Measurements from ENCODE around the gene MCMBP.
A peak's percentile ranks its signal among the peaks of the same experiment; 100 is the strongest.
"Not testable (repeated sequence)": the region's sequence is repeated elsewhere in the genome, so short reads cannot be mapped to it uniquely, and the experiment has no call there.

The MCMBP gene

GRCh38 chr10:119872610-119872859, at the start of gene MCMBP:
TSS of gene MCMBP (minus strand) at chr10:119872843. CDS start at chr10:119872584, 259 bp downstream.
- no peak for DNase-seq (ENCODE audit: low read depth)

- DNase-seq (ENCODE audit: low read depth) = no peak
These were observed 47.2 kb upstream of the MCMBP start for GRCh38 chr10:119919826-119920225.

- peak; percentile 14 for DNase-seq (ENCODE audit: low read depth)
These were observed 46.6 kb upstream of the MCMBP start for GRCh38 chr10:119919271-119919670.

GRCh38 chr10:119917777-119918176, 45.1 kb upstream of the MCMBP start:
- no peak for DNase-seq (ENCODE audit: low read depth)

GRCh38 chr10:119910689-119911088, 38.0 kb upstream of the MCMBP start:
- DNase-seq (ENCODE audit: low read depth) = no peak

- DNase-seq (ENCODE audit: low read depth) = no peak
These were observed 35.5 kb upstream of the MCMBP start for GRCh38 chr10:119908166-119908565.

GRCh38 chr10:119907695-119908094, 35.1 kb upstream of the MCMBP start:
- not testable (repeated sequence) for DNase-seq (ENCODE audit: low read depth)

- DNase-seq (ENCODE audit: low read depth) = no peak
These were observed 31.5 kb upstream of the MCMBP start for GRCh38 chr10:119903946-119904666.

GRCh38 chr10:119898577-119898976, 25.9 kb upstream of the MCMBP start:
- DNase-seq (ENCODE audit: low read depth) = no peak

GRCh38 chr10:119896937-119897770, 24.5 kb upstream of the MCMBP start:
- DNase-seq (ENCODE audit: low read depth) = no peak

- DNase-seq (ENCODE audit: low read depth) = no peak
These were observed 23.5 kb upstream of the MCMBP start for GRCh38 chr10:119896061-119896655.

- DNase-seq (ENCODE audit: low read depth) = no peak
These were observed 21.3 kb upstream of the MCMBP start for GRCh38 chr10:119893845-119894427.

GRCh38 chr10:119893074-119893473, 20.4 kb upstream of the MCMBP start:
- no peak for DNase-seq (ENCODE audit: low read depth)

GRCh38 chr10:119892188-119893065, 19.8 kb upstream of the MCMBP start, which contains the start of gene SEC23IP:
TSS of gene SEC23IP (plus strand) at chr10:119892730. CDS start at chr10:119892783, 53 bp downstream.
- peak; percentile 95 for DNase-seq (ENCODE audit: low read depth)

GRCh38 chr10:119891849-119892187, 19.2 kb upstream of the MCMBP start:
- not testable (repeated sequence) for DNase-seq (ENCODE audit: low read depth)

GRCh38 chr10:119890307-119890706, 17.7 kb upstream of the MCMBP start:
- DNase-seq (ENCODE audit: low read depth) = not testable (repeated sequence)

- DNase-seq (ENCODE audit: low read depth) = not testable (repeated sequence)
These were observed 16.6 kb upstream of the MCMBP start for GRCh38 chr10:119889201-119889600.

GRCh38 chr10:119888715-119889114, 16.1 kb upstream of the MCMBP start:
- not testable (repeated sequence) for DNase-seq (ENCODE audit: low read depth)

- DNase-seq (ENCODE audit: low read depth) = not testable (repeated sequence)
These were observed 13.4 kb upstream of the MCMBP start for GRCh38 chr10:119886070-119886469.

- DNase-seq (ENCODE audit: low read depth) = not testable (repeated sequence)
These were observed 11.4 kb upstream of the MCMBP start for GRCh38 chr10:119883901-119884611.

- DNase-seq (ENCODE audit: low read depth) = no peak
These were observed 5.9 kb upstream of the MCMBP start for GRCh38 chr10:119878524-119878923.

Measured in stromal cell of bone marrow (primary cell).